ENCODE data around the gene ATP6V0C. TPM values are rescaled to one million over a fixed set of nuclear protein-coding genes. Genes with fewer than 3 reads are reported as not detected.

Gene ATP6V0C
- total and polyA plus RNA-seq, 7 donors: 33.2 to 233 (median 51.5) TPM

- 77 to 88% methylated on average over 7 of the region's 7 CpGs for WGBS, 2 donors
- TF ChIP-seq POLR2AphosphoS5 (IDR thresholded peaks at IDR 0.05) (no peak), POLR2A (IDR thresholded peaks at IDR 0.05) (no peak), EP300 (IDR thresholded peaks at IDR 0.05) (no peak), CTCF (IDR thresholded peaks at IDR 0.05) (no peak)
- Histone ChIP-seq H3K9me3 (no peaks in the 10 kb centered on the region), H3K27ac (no peak overlapping the region), H3K36me3 (no peaks in the 10 kb centered on the region), H3K27me3 (peaks cover 32 to 68% (median 49%) of the 10 kb centered on the region in 3 donors), H3K4me1 (peaks cover 0 to 57% (median 47%) of the 10 kb centered on the region in 4 donors), H3K4me3 (no peak overlapping the region)
- DNase-seq: no peak
- intact Hi-C loops (cut with DNase I): no loop called here
These were observed 43.5 kb upstream of the ATP6V0C start for GRCh38 chr16:2470234-2470601.

GRCh38 chr16:2470603-2471015 lies 43.1 kb upstream of the ATP6V0C start:
- Histone ChIP-seq H3K27me3 (peaks cover 32 to 68% (median 49%) of the 10 kb centered on the region in 3 donors), H3K9me3 (no peaks in the 10 kb centered on the region), H3K4me3 (no peak overlapping the region), H3K4me1 (peaks cover 0 to 61% (median 50%) of the 10 kb centered on the region in 4 donors), H3K36me3 (no peaks in the 10 kb centered on the region), H3K27ac (no peak overlapping the region)
- TF ChIP-seq EP300 (IDR thresholded peaks at IDR 0.05) (no peak), POLR2AphosphoS5 (IDR thresholded peaks at IDR 0.05) (no peak), POLR2A (IDR thresholded peaks at IDR 0.05) (no peak), CTCF (IDR thresholded peaks at IDR 0.05) (no peak)
- intact Hi-C loops (cut with DNase I): no loop called here
- 12 to 36% methylated on average over 9 of the region's 9 CpGs for WGBS, 2 donors
- DNase-seq: no peak

- H3K27me3 ChIP-seq: peaks cover 32 to 68% (median 49%) of the 10 kb centered on the region in 3 donors
- peaks cover 0 to 66% (median 55%) of the 10 kb centered on the region in 4 donors for H3K4me1 ChIP-seq
- no peaks in the 10 kb centered on the region for H3K36me3 ChIP-seq
- H3K4me3 ChIP-seq: peak within 1 kb of the TSS in 3 of 4 donors; percentile 15 to 39 (median 30)
- DNase-seq: no peak
- TF ChIP-seq POLR2AphosphoS5 (IDR thresholded peaks at IDR 0.05): no peak
- no peak for TF ChIP-seq EP300 (IDR thresholded peaks at IDR 0.05)
- TF ChIP-seq POLR2A (IDR thresholded peaks at IDR 0.05): no peak
- no peak for TF ChIP-seq CTCF (IDR thresholded peaks at IDR 0.05)
- H3K9me3 ChIP-seq: no peaks in the 10 kb centered on the region
- no peak within 1 kb of the TSS for H3K27ac ChIP-seq
- 1 to 2% methylated on average over 59 of the region's 59 CpGs for WGBS, 2 donors
- intact Hi-C loops (cut with DNase I): no loop called here
These were observed 42.6 kb upstream of the ATP6V0C start, which contains the start of gene NTN3 for GRCh38 chr16:2471016-2471652. Gene NTN3, plus strand, starts transcription at chr16:2471297. Its CDS starts 405 bp downstream, at chr16:2471702.

GRCh38 chr16:2471653-2472487 lies 41.9 kb upstream of the ATP6V0C start:
- H3K27ac ChIP-seq: no peak overlapping the region
- H3K4me1 ChIP-seq: peaks cover 0 to 70% (median 59%) of the 10 kb centered on the region in 4 donors
- H3K4me3 ChIP-seq: peak overlapping the region in 3 of 4 donors; percentile 15 to 39 (median 30)
- WGBS, 2 donors: 34 to 38% methylated on average over 61 of the region's 61 CpGs
- H3K27me3 ChIP-seq: peaks cover 32 to 66% (median 49%) of the 10 kb centered on the region in 3 donors
- no peak for TF ChIP-seq POLR2AphosphoS5 (IDR thresholded peaks at IDR 0.05)
- no peak for TF ChIP-seq POLR2A (IDR thresholded peaks at IDR 0.05)
- no peak for TF ChIP-seq CTCF (IDR thresholded peaks at IDR 0.05)
- TF ChIP-seq EP300 (IDR thresholded peaks at IDR 0.05): no peak
- H3K36me3 ChIP-seq: no peaks in the 10 kb centered on the region
- no peaks in the 10 kb centered on the region for H3K9me3 ChIP-seq
- intact Hi-C loops (cut with DNase I): no loop called here
- DNase-seq: no peak
